Measurements from ENCODE around the gene COL27A1.

Gene COL27A1

GRCh38 chr9:114284316-114285060 is 129.2 kb downstream of the COL27A1 start:
- no peaks in the 10 kb centered on the region for H3K9me3 ChIP-seq (ENCODE audit: control insufficient read depth, insufficient read depth, low read length)

GRCh38 chr9:114285166-114285867 is 130.0 kb downstream of the COL27A1 start:
- no peak overlapping the region for H3K9ac ChIP-seq (ENCODE audit: low read depth, low read length)
- H3K36me3 ChIP-seq (ENCODE audit: insufficient read depth, low read length) = no peaks in the 10 kb centered on the region

More at GRCh38 chr9:114284316-114285060, 129.2 kb downstream of the COL27A1 start:
- Histone ChIP-seq H3K36me3 (ENCODE audit: insufficient read depth, low read length) (no peaks in the 10 kb centered on the region), H3K4me1 (ENCODE audit: insufficient read depth, low read length) (peaks cover 20% of the 10 kb centered on the region), H3K9ac (ENCODE audit: low read depth, low read length) (no peak overlapping the region)

DNA sequence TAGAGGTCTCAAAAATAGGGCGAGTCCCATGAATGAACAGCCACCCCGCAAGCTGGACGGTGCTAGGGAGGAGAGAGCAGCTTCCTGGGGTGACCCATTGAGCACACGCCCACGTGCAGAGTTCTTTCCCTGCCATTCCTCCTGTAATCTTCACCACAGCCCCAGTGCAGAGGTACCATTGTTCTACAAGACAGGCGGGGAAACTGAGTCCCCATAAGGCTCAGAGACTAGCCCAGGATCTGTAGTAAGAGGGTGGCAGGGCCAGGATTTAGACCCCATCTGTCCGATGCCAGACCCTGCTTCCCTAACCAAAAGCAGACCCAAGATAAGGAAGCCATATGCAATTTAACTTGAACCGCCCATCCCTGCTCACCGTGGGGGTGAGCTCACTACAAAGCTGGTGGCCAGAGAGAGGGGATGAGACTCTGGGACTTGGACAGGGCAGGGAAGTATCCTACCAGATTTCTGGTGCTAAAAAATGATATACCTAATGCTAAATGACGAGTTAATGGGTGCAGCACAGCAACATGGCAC is 130.9 kb downstream of the COL27A1 start:
- H3K9ac ChIP-seq (ENCODE audit: low read depth, low read length) = no peak overlapping the region
- H3K36me3 ChIP-seq (ENCODE audit: insufficient read depth, low read length) = no peaks in the 10 kb centered on the region
- no peaks in the 10 kb centered on the region for H3K9me3 ChIP-seq (ENCODE audit: control insufficient read depth, insufficient read depth, low read length)
- peaks cover 20% of the 10 kb centered on the region for H3K4me1 ChIP-seq (ENCODE audit: insufficient read depth, low read length)

More at GRCh38 chr9:114285166-114285867, 130.0 kb downstream of the COL27A1 start:
- no peaks in the 10 kb centered on the region for H3K9me3 ChIP-seq (ENCODE audit: control insufficient read depth, insufficient read depth, low read length)
- peaks cover 20% of the 10 kb centered on the region for H3K4me1 ChIP-seq (ENCODE audit: insufficient read depth, low read length)

- Histone ChIP-seq H3K36me3 (ENCODE audit: insufficient read depth, low read length) (peaks cover 2% of the 10 kb centered on the region; the same call in 1 of the 2 replicates), H3K9me3 (ENCODE audit: control insufficient read depth, insufficient read depth, low read length) (no peaks in the 10 kb centered on the region), H3K9ac (ENCODE audit: low read depth, low read length) (no peak overlapping the region), H3K4me1 (ENCODE audit: insufficient read depth, low read length) (peaks cover 20% of the 10 kb centered on the region)
These were observed 131.8 kb downstream of the COL27A1 start for GRCh38 chr9:114287001-114287762.

- Histone ChIP-seq H3K36me3 (ENCODE audit: insufficient read depth, low read length) (peaks cover 2% of the 10 kb centered on the region; the same call in 1 of the 2 replicates), H3K4me1 (ENCODE audit: insufficient read depth, low read length) (peaks cover 16% of the 10 kb centered on the region), H3K9ac (ENCODE audit: low read depth, low read length) (no peak overlapping the region), H3K9me3 (ENCODE audit: control insufficient read depth, insufficient read depth, low read length) (no peaks in the 10 kb centered on the region)
These were observed 132.4 kb downstream of the COL27A1 start for GRCh38 chr9:114287763-114288192.

- Histone ChIP-seq H3K9ac (ENCODE audit: low read depth, low read length) (no peak overlapping the region), H3K4me1 (ENCODE audit: insufficient read depth, low read length) (peaks cover 14% of the 10 kb centered on the region; the same call in 1 of the 2 replicates), H3K36me3 (ENCODE audit: insufficient read depth, low read length) (peaks cover 2% of the 10 kb centered on the region; the same call in 1 of the 2 replicates), H3K9me3 (ENCODE audit: control insufficient read depth, insufficient read depth, low read length) (no peaks in the 10 kb centered on the region)
These were observed 133.1 kb downstream of the COL27A1 start for GRCh38 chr9:114288193-114289091.

DNA sequence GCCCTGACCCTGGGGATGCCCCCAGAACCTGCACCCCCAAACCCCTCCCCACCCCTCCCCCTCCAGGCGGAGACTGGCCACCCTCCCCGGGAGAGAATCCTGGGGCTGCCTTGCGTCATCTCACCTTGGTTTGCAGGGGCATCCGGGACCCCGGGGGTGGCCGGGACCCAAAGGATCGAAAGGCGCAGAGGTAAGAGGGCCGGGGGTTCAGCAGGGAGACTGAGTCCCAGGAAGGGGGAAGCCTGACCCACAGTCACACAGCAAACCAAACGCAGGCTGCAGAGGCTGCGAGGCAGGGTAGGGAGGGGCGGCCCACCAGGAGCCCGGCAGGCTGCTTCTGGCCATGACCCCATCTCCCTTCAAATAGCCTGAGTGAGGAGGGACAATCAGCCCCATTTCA is 133.8 kb downstream of the COL27A1 start:
- peaks cover 14% of the 10 kb centered on the region; the same call in 1 of the 2 replicates for H3K4me1 ChIP-seq (ENCODE audit: insufficient read depth, low read length)
- no peaks in the 10 kb centered on the region for H3K9me3 ChIP-seq (ENCODE audit: control insufficient read depth, insufficient read depth, low read length)
- H3K36me3 ChIP-seq (ENCODE audit: insufficient read depth, low read length) = peaks cover 2% of the 10 kb centered on the region; the same call in 1 of the 2 replicates
- no peak overlapping the region for H3K9ac ChIP-seq (ENCODE audit: low read depth, low read length)

DNA sequence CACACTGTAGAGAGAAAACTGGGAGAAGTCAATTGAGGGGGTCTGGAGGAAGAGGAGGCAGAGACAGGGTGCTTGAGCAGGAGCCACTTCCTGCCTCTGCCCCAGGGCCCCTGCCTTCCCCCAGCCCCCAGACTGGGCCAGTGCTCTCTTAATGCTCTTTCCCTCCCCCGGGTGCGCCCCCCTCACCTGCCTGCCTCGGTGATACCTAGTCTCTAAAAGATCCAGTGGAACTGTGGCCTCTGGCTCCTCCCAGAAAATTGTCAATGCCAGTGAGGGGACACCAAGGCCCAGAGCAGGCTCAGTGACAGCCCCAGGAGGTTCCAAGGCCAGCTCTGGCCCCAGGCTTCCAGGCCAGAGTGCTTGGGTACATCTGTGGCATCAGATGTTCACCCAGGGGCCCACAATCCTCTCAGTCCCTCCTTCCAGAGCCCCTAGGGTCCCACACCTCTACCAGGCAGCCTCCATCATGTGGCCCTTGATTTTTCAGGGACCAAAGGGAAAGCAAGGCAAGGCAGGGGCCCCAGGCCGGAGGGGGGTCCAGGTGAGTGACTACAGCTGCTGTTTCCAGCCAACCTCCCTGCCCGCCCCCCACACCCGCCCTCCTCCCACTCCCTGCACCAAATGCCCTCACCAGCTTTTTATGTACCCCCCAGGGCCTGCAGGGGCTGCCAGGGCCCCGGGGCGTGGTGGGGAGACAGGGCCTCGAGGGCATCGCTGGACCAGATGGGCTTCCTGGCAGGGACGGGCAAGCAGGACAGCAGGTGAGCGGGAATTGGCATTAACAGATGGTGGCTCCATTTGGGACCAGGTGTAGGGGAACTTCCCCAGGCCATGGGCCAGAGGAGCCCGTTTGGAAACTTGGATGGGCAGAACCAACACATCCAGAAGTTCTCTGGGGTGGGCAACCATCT is 134.5 kb downstream of the COL27A1 start:
- Histone ChIP-seq H3K36me3 (ENCODE audit: insufficient read depth, low read length) (peaks cover 2% of the 10 kb centered on the region; the same call in 1 of the 2 replicates), H3K9me3 (ENCODE audit: control insufficient read depth, insufficient read depth, low read length) (no peaks in the 10 kb centered on the region), H3K4me1 (ENCODE audit: insufficient read depth, low read length) (peaks cover 14% of the 10 kb centered on the region; the same call in 1 of the 2 replicates), H3K9ac (ENCODE audit: low read depth, low read length) (no peak overlapping the region)

DNA sequence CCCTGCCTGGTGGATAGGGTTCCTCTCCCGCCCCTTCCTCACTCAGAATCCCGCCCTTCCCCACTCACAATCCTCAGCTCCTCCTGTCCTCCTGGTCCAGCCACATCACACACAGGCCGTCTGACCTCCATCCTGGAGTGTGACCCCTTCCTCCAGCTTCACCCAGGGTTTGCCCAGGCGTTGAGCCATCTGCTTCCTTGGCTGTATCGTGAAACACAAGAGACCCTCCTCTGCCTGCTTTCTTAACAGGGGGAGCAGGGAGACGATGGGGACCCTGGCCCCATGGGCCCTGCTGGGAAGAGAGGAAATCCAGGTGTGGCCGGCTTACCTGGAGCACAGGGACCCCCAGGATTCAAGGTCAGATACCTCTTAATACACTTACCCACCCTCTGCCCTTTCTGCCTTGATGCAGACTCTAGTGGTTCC is 135.2 kb downstream of the COL27A1 start:
- Histone ChIP-seq H3K36me3 (ENCODE audit: insufficient read depth, low read length) (peaks cover 2% of the 10 kb centered on the region; the same call in 1 of the 2 replicates), H3K4me1 (ENCODE audit: insufficient read depth, low read length) (peaks cover 13% of the 10 kb centered on the region; the same call in 1 of the 2 replicates), H3K9ac (ENCODE audit: low read depth, low read length) (no peak overlapping the region), H3K9me3 (ENCODE audit: control insufficient read depth, insufficient read depth, low read length) (no peaks in the 10 kb centered on the region; the same call in 1 of the 2 replicates)

- Histone ChIP-seq H3K9ac (ENCODE audit: low read depth, low read length) (no peak overlapping the region), H3K4me1 (ENCODE audit: insufficient read depth, low read length) (peaks cover 9% of the 10 kb centered on the region; the same call in 1 of the 2 replicates), H3K36me3 (ENCODE audit: insufficient read depth, low read length) (peaks cover 2% of the 10 kb centered on the region; the same call in 1 of the 2 replicates), H3K9me3 (ENCODE audit: control insufficient read depth, insufficient read depth, low read length) (no peaks in the 10 kb centered on the region; the same call in 1 of the 2 replicates)
These were observed 135.7 kb downstream of the COL27A1 start for GRCh38 chr9:114291064-114291474.

DNA sequence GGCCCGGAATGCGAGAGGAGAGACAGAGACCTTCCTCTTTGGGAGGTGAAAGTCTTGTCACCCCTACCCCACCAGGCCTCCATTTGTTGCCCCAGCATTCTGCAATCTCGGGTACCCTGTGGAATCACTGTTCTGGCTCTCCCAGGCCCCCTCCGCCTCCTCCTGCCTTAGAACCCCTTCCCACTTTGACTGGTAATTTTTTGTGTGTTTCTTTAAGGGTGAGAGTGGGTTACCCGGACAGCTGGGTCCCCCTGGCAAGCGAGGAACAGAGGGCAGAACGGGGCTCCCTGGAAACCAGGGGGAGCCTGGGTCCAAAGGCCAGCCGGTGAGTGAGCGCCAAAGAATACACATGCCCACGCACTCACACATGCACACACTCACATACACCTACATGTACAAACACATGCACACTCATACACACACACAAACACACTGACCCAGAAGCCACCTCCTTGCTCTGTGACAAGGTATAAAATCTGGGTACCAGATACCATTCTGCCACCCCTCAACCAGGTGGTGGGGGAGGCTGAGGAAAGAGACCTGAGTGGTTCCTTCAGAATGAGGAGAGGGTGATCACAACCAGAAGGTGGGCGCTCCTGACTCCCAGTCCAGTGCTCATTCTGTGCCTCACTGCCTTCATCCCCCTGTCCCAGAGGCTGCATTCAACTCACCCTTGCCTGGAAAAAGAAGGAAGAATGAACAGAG is 136.7 kb downstream of the COL27A1 start:
- Histone ChIP-seq H3K9ac (ENCODE audit: low read depth, low read length) (no peak overlapping the region), H3K4me1 (ENCODE audit: insufficient read depth, low read length) (peaks cover 9% of the 10 kb centered on the region; the same call in 1 of the 2 replicates), H3K36me3 (ENCODE audit: insufficient read depth, low read length) (peaks cover 2% of the 10 kb centered on the region; the same call in 1 of the 2 replicates)

DNA sequence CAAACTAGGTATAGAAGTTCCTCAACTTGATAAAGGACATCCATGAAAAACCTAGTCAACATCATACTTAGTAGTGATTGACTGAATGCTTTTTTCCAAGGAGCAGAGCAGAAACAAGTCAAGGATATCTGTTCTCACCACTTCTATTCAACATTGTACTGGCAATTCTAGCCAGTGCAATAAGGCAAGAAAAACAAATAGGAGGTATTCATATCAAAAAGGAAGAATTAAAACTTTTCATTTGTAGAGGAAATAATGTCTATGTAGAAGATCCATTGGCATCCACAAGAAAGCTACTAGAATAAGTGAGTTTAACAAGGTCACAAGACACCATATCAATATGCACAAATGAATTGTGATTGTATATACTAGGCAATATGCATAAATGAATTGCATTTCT is 139.3 kb downstream of the COL27A1 start:
- no peak overlapping the region for H3K9ac ChIP-seq (ENCODE audit: low read depth, low read length)
- H3K9me3 ChIP-seq (ENCODE audit: control insufficient read depth, insufficient read depth, low read length) = no peaks in the 10 kb centered on the region; the same call in 1 of the 2 replicates
- no peaks in the 10 kb centered on the region for H3K4me1 ChIP-seq (ENCODE audit: insufficient read depth, low read length)
- H3K36me3 ChIP-seq (ENCODE audit: insufficient read depth, low read length) = peaks cover 2% of the 10 kb centered on the region; the same call in 1 of the 2 replicates

More for the DNA sequence above, 136.7 kb downstream of the COL27A1 start:
- H3K9me3 ChIP-seq (ENCODE audit: control insufficient read depth, insufficient read depth, low read length) = no peaks in the 10 kb centered on the region; the same call in 1 of the 2 replicates

All from ES-I3 (cell line).